SH-SY5Y (cell line): Measurements from ENCODE around the gene ALDH3A1.

Experiments
- GATA2 ChIP-seq: IDR thresholded peaks from 2 replicates; pipeline ENCODE4 v1.6.1; 2011; ENCODE audit warnings: mild to moderate bottlenecking, low read depth, low read length
- GATA3 ChIP-seq: IDR thresholded peaks from 2 replicates; pipeline ENCODE4 v1.6.1; 2011; ENCODE audit warnings: low read depth, mild to moderate bottlenecking, low read length, moderate library complexity

The ALDH3A1 gene

DNA sequence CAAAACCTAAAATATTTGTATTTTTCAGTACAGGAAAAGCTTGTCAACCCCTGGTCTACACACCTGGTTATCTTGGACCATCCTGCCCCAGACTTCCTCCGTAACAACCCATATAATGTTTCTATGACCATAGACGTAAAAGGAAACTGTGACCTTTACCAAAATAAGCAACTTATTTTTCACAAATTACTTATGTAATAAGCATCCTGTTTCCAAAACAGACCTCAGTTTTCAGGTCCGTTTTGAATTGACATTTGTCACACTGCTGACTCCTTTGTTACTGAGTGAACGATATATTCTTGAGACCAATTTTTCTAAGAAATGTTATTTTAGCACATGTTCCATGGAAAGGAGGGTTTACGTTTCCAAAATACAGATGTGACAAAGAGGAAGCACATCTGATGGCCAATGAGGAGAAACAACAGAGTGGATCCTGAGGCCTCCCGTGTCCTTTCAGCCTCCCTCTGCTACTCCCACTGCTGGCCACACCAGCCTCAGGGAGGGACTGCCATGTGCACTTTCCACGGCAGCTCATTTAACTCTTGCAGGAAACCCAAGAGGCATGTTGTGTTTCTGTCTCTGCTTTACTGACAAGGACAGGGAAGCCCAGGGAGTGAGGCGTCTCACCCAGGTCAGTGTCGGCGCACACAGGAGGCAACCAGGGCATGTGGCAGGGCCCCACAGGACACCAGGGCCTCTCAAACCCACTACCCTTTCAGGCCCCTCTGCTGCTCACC, 20.1 kb upstream of the ALDH3A1 start:
- TF ChIP-seq GATA2, result no peak
- no peak for TF ChIP-seq GATA3

DNA sequence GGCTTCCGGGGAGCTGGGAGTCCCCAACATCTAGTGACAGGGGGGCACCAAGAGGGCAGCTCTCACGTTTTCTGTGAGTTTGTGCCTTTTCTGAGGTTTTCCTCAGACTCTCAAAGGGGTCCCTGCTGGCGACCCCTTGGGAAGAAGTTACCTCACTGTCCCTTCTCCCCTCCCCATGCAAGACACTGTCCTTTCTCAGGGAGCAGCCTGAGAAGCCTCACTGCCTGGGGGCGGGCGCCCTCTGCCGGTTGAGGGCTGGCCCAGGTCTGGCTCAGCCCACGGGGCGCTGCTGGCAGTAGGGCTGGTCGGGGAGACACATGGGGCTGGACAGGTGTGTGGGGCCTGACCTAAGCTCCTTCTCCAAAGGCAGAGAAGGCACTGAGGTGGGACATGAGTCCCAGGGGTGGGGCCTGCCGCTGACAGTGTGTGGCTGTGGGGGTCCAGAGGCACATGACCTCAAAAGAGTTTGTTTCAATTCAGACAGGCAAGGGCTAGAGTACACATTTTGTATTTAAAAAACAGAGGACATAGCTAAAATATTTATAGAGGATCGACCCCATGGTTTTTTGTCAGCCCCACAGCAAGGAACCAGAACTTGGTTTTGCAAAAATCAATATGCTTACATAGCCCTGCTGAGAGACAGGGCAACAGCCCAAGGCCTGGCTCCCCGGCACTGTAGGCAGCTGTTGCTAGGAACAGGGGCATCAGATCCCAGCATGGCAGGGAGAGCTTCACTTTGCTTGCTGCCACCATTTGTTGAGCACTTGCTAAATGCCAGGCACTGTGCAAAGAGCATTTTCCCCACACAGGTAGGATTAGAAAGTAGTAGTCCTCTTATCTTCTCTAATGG, 18.5 kb upstream of the ALDH3A1 start:
- TF ChIP-seq GATA2, result no peak
- no peak for TF ChIP-seq GATA3

DNA sequence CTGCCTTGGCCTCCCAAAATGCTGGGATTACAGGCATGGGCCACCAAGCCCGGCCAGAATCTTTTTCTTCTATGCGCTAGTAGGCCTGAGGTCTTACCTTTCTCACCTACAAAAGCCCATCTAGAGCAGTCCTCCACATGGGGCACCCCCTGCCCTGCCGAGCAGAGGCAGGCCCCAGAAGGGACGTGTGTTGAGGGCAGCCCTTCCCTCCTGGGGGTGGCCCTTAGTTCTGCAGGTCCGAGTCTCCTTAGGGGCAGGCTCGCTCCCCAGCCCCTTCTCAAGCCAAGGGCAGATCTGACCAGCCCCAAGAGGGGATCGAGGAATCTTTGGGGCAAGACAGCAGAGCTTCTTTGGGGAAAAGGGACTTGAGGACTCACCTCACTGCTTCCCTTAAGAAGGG, 17.9 kb upstream of the ALDH3A1 start:
- no peak for TF ChIP-seq GATA3
- no peak for TF ChIP-seq GATA2

DNA sequence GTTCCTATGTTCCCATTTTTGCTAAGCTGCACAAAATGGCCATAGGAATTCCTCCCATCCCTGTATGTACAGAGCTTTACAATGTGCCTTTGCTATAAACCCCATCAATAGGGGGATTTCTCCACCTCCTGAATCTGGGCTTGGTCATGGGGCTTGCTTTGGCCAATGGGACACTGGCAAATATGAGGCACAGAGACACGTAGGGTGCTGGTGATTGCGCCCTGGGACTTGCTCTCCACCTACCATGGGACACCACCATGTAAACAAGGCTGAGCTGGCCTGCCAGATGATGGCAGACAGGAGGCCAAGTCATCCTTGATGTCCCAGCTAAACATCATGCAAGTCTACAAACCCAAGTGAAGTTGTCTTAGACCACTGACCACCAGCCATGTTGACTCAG, 15.3 kb upstream of the ALDH3A1 start:
- no peak for TF ChIP-seq GATA3
- no peak for TF ChIP-seq GATA2

DNA sequence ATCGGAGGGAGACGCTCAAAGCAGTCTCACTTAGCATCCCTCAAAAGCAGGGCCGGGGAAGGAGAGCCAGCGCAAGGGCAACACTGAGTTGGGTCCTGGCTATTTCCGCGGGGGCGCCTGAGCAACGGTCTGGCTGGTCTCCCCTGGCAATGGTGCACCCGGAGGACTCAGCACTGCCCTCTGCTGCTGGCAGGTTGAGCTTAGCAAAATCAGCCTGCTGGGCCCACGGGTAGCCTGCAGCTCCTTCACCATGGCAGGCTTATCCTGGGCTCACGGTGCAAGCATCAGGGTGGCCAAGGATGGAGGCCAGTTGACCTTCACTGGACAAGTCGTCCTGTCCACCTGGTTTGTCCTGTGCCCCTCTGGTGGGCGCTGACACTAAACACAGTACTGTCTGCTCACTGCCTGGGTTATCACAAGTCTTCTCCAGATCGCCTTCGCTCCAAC, 14.4 kb upstream of the ALDH3A1 start:
- TF ChIP-seq GATA3 (no peak), GATA2 (no peak)

DNA sequence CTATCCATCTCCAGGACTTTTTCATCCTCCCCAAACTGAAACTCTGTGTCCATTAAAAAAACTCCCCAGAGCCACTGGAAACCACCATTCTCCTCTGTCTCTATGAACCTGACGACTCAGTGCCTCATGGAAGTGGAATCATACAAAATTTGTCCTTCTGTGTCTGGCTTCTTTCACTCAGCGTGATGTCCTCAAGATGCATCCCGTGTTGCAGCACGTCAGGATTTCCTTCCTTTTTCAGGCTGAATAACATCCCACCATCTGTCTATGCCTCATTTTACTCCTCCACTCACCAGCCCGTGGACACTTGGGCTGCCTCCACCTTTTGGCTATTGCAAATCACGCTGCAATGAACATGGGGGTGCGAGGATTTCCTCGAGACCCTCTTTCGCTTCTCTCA, 12.6 kb upstream of the ALDH3A1 start:
- TF ChIP-seq GATA3 (no peak), GATA2 (no peak)

DNA sequence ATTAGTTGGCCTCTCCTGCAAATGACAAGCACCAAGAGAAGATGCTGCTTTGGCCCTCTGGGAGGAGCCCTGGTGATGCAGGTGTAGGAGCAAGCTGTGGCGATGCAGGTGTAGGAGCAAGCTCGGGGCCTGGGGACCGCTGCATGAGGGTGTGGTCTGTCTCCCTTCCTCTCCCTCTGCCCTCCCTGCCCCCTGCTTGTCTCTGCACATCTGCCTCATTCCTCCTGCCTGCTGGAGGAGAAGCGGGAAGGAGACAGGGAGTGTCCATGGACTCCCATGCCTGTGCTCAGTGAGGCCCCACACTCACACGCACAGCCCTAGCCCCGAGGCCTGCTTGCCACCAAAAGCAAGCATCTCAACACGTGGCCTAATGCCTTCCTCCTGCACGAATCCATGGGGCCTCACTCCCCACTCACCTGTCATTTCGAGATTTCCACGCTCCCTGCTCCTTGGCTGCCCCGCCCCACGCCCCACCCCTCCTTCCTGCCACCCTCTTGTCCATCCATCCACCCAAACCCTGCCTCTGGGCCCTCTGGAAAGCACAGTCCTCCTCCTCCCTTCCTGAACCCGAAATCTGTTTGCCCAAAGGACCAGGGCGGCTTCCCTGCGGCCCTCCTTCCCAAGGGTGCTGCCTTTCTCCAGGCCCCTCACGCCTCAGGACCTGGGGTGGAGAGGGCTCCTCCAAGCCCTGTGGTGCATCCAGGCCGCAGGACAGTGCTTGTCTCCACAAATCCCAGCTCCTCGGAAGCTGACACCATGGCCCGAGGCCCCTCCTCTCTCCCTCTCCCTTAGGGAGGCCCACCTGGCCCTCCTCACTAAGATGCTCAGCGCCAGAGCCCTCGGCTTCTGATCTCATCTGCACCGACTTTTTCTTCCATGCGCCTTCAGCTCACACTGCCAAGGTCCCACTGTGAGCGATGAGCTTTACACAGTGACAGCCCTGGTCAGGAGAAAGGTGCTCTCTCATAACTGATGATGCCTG, 11.8 kb upstream of the ALDH3A1 start:
- no peak for TF ChIP-seq GATA3
- TF ChIP-seq GATA2, result no peak

DNA sequence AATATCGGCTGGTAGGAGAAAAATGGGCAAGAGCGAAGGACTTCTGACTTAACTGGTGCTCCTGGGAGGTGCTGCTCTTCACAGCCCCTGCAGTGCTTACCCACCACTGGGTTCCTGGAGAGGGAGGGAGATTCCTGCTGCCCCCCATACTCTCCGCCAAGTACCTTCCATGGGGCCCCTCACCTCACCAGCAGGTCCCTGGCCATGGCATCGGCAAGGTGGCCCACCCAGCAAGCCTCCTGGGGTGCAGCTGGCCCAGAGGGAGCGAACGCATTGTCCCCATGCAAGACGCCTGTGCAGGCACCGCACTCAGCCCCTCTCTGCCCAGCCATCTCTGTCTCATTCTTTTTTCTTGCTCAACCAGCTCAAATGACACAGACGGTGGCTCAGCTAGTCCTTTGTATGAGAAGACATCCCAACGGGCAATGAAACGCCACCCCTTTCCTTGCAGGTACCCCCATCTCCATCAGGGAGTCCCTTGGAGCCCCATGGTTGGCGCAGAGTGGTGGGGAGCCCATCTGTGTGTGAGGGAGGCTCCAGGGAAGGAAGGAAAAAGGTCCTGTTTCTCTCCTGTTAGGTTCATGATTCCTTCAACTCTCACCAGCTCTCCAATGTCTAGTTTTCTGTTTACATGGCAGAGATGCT, 9.6 kb upstream of the ALDH3A1 start:
- TF ChIP-seq GATA2, result no peak
- no peak for TF ChIP-seq GATA3

DNA sequence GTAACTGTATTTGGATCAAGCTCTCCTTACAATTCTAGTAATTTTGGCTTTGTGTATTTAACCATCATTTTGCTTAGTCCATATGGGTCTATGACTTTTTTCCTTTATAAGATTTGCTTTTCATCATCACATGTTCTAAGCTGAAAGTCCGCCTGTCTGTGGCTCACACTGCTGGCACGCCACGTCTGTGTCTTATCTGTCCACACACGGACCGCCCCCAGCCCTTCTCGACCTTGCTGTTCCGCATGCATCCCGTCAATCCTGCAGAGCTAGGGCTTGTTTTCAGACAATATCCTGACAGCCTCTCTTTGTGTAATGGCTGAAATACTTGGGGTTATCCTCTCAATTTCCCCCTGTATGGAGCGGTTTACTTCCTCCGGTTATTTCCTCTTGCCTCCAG, 8.4 kb upstream of the ALDH3A1 start:
- TF ChIP-seq GATA3 (no peak), GATA2 (no peak)

DNA sequence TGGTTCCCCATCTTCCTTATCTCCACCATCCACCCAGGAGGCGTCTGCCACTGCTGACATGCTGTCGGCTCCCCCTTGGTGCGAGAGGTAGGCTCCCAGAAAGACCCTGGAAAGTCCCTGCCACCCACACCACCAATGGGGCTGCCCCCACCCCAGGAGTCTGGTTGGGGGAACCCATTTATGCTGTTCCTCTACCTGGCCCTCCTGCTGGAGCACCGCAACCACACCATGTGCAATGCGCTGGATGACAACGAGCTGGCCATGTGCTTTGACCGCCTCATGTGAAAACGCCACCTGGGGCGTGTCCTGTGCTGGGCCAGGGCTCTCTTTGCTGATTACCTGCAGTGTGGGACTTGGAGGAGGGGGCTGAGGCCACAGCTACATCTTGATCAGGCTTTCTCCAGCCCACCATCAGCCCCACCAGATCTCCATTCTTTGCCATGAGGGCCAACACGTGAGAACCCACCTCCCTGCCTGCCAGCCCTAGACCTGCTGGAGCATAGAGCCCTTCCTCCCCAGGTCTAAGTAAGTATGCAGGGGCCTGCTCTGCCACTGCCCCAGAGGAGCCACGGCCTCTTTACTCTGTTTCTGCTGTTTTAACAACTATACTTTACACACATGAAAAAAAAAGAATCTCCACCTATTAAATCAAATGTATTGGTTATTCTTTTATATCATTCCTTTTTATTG, 7.9 kb upstream of the ALDH3A1 start:
- TF ChIP-seq GATA3, result no peak
- TF ChIP-seq GATA2, result no peak

DNA sequence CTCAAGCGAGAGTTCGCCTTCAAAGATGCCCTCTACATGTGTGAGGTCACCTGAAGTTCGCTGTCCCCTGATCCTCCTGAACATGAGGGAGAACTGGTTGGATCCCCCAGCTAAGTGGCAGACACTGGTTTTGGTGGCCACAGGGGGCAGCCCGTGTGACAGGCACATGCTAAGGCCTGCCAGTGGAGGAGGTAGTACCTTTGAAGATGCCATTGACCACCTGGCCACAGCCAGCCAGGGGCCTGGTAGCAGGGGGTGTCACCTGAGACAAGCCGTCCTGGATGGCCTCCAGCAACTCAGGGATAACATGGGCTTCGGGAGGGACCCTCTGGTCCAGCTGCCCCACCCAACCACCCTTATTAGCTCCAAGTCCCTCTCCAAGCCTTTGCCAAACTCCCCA, 7.3 kb upstream of the ALDH3A1 start:
- TF ChIP-seq GATA3 (no peak), GATA2 (no peak)

DNA sequence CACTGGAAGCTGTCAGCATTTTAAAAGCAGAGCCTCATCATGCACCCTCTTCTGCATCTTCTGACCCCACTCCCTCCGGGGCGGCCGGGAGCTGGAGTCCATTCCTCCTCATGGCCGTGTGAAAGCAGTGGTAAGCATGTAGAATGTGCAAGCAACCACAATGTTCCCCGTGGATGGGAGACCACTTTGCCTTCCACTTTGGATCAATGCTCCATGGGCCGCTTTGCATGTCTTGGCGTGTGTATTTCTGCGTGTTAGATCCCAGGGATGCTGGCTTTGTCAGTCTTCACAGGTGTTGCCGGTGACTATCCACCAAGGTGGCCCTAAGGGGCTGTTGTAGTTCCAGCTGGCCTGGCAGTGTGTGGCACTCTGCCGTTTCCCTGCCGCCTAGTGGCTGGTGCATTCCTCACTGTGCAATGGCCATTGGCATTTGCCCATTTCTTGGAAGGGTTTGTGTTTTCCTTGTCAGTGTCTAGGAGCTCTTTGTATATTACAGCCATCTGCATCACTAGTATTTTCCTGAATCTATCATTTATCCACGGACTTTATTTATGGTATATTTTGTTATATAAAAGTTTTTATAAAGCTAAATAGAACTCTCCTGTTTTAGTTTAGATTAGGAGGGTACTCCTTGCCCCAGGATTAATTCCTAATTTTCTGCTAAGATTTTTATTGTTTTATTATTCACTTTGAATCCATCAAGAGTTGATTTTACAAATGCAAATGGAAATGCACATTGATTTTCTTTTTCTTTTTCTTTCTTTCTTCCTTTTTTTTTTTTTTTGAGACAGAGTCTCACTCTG, 5.8 kb upstream of the ALDH3A1 start:
- TF ChIP-seq GATA2 (no peak), GATA3 (no peak)

DNA sequence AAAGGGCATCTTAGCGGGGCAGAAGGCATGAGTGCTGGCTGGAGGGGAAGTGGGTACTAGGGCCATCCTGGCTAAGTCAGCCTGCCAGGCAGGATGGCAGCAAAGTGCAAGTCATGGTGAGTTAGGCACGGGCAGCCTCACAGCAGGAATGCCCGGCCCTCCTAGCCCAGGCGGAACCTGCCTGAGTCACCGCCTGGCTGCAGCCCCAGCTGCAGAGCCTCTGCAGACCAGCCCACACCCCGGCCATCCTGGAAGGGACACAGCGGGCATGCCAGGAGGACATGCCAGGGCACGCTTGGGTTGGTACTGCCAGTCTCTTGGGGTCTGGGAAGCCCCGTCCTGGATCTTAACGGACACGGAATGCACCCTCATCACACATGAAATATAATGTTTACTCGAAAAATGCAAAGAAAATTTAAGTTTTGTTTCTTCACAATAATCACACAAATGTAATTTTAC, 5.0 kb upstream of the ALDH3A1 start:
- no peak for TF ChIP-seq GATA2
- TF ChIP-seq GATA3, result no peak
